Calu3 (cell line): ENCODE data around the gene TGM1. TPM values are rescaled to one million over a fixed set of nuclear protein-coding genes. Genes with fewer than 3 reads are reported as not detected.
A peak's percentile ranks its signal among the peaks of the same experiment; 100 is the strongest.

Source experiments
- BruUV-seq: library from RNA; stranded (reverse); fragments of 400-500 nt; replicated peaks from 2 replicates; lab custom pipeline; 2021; lab: Mats Ljungman, UMichigan
- CTCF ChIA-PET: fragments of 300-600 bp; sonication (Branson Sonifier 250); formaldehyde crosslinking; loops from one replicate; lab custom pipeline; 2022; ENCODE audit warnings: antibody characterized with exemption; lab: Charles Lee
- DNase-seq: peaks from one replicate; pipeline ENCODE4 v3.0.0; 2022
- H3K27ac Mint-ChIP-seq: one replicate; pipeline ENCODE4 v1.8.0; 2022; ENCODE audit warnings: mixed read lengths; ENCODE audit not compliant: unreplicated experiment
- H3K27me3 Mint-ChIP-seq: one replicate; pipeline ENCODE4 v1.8.0; 2022; ENCODE audit warnings: mixed read lengths; ENCODE audit not compliant: unreplicated experiment
- H3K36me3 Mint-ChIP-seq: one replicate; pipeline ENCODE4 v1.8.0; 2022; ENCODE audit warnings: mild to moderate bottlenecking, moderate library complexity, mixed read lengths; ENCODE audit not compliant: insufficient read depth, unreplicated experiment
- H3K4me1 Mint-ChIP-seq: one replicate; pipeline ENCODE4 v1.8.0; 2022; ENCODE audit warnings: mild to moderate bottlenecking, low read depth, mixed read lengths; ENCODE audit not compliant: unreplicated experiment
- H3K4me3 Mint-ChIP-seq: one replicate; pipeline ENCODE4 v1.8.0; 2022; ENCODE audit warnings: mild to moderate bottlenecking, low read depth, moderate library complexity, mixed read lengths; ENCODE audit not compliant: unreplicated experiment
- H3K9me3 Mint-ChIP-seq: one replicate; pipeline ENCODE4 v1.8.0; 2022; ENCODE audit warnings: low read depth, mixed read lengths; ENCODE audit not compliant: unreplicated experiment
- CTCF ChIP-seq: fragments of 200-600 bp; IDR thresholded peaks from one replicate; pipeline ENCODE4 v1.8.0; 2022; ENCODE audit warnings: antibody characterized with exemption; ENCODE audit not compliant: unreplicated experiment
- intact Hi-C: fragments of 100-400 bp; cut with micrococcal nuclease; formaldehyde crosslinking; loops from one replicate; pipeline ENCODE4 v1.10.0; 2022; ENCODE audit not compliant: unreplicated experiment
- total RNA-seq: library from RNA; stranded (reverse); gene quantifications from 2 replicates; pipeline ENCODE4 v1.2.3, GENCODE V29; 2022

The TGM1 gene
- total RNA-seq, 1 experiment from 2014 or later = 4.5 TPM

GRCh38 chr14:24270537-24271133, 7.7 kb upstream of the TGM1 start:
- Mint-ChIP-seq H3K4me3 (peak overlapping the region; percentile 67), H3K27ac (peak overlapping the region; percentile 65), H3K4me1 (peaks cover 32% of the 10 kb centered on the region), H3K36me3 (peaks cover 32% of the 10 kb centered on the region), H3K27me3 (no peaks in the 10 kb centered on the region), H3K9me3 (no peaks in the 10 kb centered on the region)
- no peak for TF ChIP-seq CTCF
- no peak for DNase-seq
- CTCF ChIA-PET = interaction anchor here (1.0 to 1.7 kb wide), 7 partner anchors 9 to 55 kb away, joined by 3 to 9 read pairs (median 5); partner anchors contain the start of genes CIDEB, DHRS1, MDP1 and NOP9
- intact Hi-C loops = loop anchor here (2.0 kb wide), 1 partner anchor 28 kb away; the partner anchor contains the start of gene TINF2
- no TSS peak for BruUV-seq

- intact Hi-C loops = loop anchor here (2.0 kb wide), 1 partner anchor 27 kb away; the partner anchor contains the start of gene TINF2
- CTCF ChIA-PET = interaction anchor here (1.7 kb wide), 1 partner anchor 28 kb away, joined by 9 read pairs; the partner anchor contains the start of gene TINF2
- H3K9me3 Mint-ChIP-seq = no peaks in the 10 kb centered on the region
- H3K4me3 Mint-ChIP-seq = no peak overlapping the region
- peaks cover 32% of the 10 kb centered on the region for H3K4me1 Mint-ChIP-seq
- H3K27me3 Mint-ChIP-seq = no peaks in the 10 kb centered on the region
- TF ChIP-seq CTCF = no peak
- no peak overlapping the region for H3K27ac Mint-ChIP-seq
- H3K36me3 Mint-ChIP-seq = peaks cover 27% of the 10 kb centered on the region
- DNase-seq = no peak
- no TSS peak for BruUV-seq
Observed at GRCh38 chr14:24269910-24270536, 7.0 kb upstream of the TGM1 start.

- intact Hi-C loops = no loop called here
- Mint-ChIP-seq H3K9me3 (no peaks in the 10 kb centered on the region), H3K4me3 (no peak overlapping the region), H3K27ac (no peak overlapping the region), H3K4me1 (peaks cover 30% of the 10 kb centered on the region), H3K36me3 (peaks cover 27% of the 10 kb centered on the region), H3K27me3 (no peaks in the 10 kb centered on the region)
- TF ChIP-seq CTCF = no peak
- DNase-seq = no peak
- BruUV-seq = no TSS peak
- CTCF ChIA-PET = no interaction called here
Observed at GRCh38 chr14:24269368-24269767, 6.4 kb upstream of the TGM1 start.

GRCh38 chr14:24268225-24268624, 5.2 kb upstream of the TGM1 start:
- intact Hi-C loops = no loop called here
- Mint-ChIP-seq H3K36me3 (peaks cover 27% of the 10 kb centered on the region), H3K4me1 (peaks cover 18% of the 10 kb centered on the region), H3K27ac (no peak overlapping the region), H3K4me3 (no peak overlapping the region), H3K27me3 (no peaks in the 10 kb centered on the region), H3K9me3 (no peaks in the 10 kb centered on the region)
- BruUV-seq = no TSS peak
- TF ChIP-seq CTCF = no peak
- no peak for DNase-seq
- CTCF ChIA-PET = no interaction called here
